NCI-H345 treated with DMSO at 0.1 percent for 48 hours (cell line): Measurements from ENCODE around the gene PPP1R1C.

ENCODE experiments used
- DNase-seq: peaks from one replicate; lab custom pipeline; 2025; ENCODE audit not compliant: unreplicated experiment; lab: John Stamatoyannopoulos, UW

Gene PPP1R1C

DNA sequence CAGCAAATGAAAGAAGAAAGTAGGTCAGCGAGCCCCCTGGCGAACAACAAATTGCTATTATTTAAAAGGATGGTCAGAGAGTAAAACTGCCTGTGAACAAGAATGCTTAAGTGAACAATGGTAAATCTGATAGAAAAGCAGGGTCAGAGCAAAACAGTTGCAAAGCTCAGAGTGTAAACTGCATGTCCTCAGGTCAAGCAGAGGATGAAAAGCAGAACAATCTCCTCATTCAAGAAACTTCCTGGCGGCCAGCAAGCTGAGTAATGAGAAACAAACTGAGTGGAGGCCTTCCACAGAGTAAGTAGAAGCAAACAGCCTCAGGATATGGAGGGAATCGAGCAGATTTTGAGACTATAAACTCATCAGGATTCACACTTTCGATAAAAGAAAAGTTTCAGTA lies 117.9 kb downstream of the PPP1R1C start:
- no peak for DNase-seq

DNA sequence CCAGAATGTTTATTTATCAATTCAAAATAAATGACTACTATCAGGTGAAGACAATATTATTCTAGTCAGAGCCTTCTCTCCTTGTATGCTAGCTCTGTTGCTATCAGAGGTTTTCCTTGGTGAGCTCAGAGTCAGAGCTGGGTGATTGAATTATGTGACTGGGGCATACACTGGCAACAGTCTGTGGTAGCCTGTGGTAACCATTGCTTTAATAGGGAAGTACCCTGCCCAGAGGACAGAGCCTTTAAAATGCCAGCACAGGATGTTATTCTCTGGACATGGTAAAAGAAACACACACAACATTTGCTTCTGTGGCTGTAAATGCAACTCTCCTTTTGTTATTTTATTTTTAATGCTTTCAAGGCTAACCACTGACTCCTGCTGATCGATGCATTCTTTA lies 124.7 kb downstream of the PPP1R1C start:
- DNase-seq, result no peak

DNA sequence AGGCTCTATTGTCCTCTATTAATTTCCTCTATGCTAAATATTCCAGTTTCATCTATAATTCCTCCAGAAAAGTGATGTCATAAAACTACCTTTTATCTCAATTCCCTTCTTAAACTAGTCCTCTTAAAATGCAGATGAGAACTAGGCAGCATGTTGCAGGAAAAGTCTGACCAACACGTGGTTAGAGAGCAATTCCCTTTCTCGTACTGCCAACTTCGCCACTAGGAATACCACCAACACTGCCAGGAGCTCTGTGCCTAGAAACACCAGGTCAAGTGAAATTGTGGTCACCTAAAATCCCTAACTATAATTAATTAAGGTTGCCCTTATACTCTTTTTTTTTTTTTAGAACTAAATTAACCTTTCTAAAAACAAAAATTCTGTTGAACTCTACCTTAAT lies 127.7 kb downstream of the PPP1R1C start:
- no peak for DNase-seq

DNA sequence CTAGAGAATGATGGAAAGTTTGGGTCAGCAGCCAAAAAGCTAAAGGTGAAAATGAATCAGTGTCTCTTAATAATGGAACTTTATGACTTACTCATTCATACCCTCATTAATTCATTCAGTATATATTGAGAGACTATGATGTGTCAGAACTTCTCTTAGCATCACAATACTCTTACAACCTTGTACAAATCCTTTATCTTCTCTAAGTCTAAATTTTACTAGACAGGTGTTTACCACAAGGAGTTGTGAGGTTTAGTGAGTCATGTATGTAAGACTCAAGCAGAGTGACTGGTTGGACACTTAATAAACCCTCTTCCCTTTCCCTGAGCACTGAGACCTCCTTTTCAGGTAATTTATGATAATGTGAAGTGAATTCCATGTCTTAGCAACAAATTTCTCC lies 129.6 kb downstream of the PPP1R1C start:
- no peak for DNase-seq

DNA sequence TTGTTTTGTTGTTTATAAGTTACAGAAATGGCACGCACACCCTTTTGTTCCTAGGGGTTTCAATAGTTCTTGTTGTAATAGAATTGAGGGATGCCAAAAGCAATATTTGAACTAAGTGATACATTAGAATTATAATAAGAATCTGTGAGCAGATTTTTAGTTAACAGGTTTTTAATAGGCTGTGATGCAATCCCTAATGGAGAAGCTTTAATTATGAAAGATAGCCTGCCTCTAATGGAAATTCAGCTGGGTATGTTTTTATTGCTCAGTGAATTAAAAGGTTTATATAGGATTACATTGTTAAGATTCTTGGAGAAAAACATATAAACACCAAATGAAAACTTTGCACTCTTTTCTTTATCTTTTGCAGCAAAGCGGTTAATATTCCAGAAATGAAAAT lies 131.1 kb downstream of the PPP1R1C start:
- DNase-seq, result no peak

DNA sequence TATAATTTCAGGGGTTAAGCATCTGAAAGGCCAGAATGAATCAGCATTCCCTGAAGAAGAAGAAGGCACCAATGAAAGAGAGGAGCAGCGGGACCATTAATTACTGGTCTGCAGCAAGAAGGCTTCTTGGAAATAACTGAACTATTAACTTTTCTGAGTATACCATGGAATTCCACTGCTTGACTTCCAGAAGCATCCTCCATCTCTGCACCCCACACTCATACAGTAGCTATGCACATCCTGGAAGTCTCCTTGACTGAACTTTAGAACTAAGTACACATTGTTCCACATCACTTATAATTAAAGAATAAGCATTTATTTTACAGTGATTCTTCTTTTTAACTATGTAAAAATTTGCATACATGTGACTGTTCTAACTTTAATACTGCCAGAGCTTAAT lies 131.5 kb downstream of the PPP1R1C start:
- no peak for DNase-seq

DNA sequence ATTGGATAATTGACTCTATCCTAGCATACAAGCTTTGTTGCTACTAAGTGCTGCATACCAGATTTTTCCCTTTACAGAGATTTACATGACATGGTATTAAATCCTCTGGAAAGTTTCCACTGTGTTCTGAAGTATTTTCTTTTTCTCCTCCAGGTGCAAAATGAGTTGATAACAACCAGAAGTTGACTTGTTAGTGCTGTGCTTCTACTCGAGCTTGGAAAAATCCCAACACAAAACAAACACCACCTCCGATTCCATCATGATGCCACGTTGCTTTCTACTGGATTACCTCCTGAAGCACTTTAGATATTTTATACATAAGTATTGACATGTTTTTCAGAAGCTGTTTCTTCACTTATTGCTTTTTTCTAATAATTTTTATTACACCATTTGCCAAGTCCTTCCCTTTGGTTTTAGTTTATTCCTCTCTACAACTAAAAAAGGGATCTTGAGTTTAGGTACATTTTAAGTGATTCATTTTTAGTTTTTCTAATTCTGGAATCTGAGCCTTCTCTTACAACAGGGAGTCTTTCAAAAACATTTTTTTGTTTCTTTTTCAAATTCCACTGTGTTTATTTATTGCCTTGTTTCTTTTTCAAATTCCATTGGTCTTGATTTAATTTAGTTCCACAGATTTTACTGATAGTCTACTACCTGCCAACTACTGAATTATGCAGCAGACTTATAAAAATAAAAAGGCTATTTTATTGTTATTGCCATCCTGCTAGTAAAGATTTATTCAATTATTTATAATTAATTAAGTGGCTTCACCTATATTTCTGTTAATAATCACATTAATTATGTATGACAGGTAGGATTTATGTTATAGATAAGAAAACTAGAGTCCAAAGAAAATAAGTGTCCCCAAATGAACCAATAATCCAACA lies 143.4 kb downstream of the PPP1R1C start:
- no peak for DNase-seq

DNA sequence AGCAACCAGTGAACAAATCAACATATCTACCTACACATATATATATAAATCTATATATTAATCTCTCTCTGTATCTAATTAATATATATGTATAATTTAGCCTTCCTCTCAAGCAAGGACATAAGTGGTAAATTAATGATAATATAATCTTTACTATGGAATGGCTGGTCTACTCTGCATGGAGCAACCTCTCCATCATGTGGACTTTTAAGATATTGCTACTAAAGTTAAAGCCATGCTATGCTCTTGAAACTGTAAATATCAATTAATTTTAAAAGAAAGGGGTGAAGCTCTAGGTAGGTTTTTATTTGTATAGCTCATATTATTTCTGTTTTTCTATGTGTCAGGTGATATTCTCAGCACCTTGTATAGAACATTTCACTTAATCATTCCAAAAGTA lies 147.0 kb downstream of the PPP1R1C start:
- DNase-seq, result no peak

DNA sequence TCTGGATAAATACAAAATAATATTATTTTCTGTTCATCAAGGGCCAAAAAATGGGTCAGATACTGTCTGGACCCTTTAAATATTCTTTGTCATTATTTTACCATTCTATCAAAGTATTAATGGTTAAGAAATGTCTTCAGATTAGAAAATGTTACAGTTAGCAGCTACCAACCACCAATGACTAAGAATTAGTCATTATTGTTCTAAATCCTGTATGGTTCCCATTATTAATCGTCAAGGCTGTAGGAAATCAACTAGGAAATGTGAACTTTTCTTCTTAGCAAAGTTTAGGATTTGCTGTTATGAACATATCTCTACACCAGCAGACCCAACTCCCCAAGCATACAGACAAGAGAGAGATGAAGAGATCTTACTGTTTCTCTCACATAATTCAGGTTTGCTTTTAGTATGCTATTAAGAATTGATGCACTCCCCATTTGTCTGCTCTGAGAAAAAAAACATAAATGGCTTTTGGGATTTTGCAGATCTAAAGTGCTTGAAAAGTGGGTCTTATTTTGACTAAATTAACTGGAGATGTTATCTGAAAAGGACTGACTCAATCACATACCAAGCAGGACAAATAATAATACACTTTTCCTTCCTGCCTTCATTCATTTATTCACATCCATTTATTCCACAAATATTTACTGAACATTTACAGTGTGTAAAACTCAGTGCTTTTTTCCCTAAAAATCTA lies 147.7 kb downstream of the PPP1R1C start:
- DNase-seq, result no peak

DNA sequence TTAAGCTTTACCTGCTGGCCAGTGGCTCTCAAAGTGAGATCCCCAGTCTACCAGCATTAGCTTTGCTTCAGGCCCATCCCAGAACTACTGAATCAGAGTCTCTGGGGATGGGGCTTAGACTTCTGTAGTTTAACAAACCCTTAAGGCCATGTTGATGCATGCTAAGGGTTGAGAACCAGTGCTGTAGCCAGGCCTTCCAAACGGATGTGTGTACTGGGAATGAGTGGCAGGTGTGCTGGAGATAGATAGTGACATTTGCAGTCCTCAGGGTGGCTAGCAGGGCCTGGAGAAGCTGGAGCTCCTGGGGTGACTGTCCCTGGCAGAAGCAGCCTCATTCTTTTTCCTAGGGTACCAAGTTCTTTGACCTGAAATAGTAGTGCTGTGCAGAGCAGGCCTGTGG lies 148.5 kb downstream of the PPP1R1C start:
- DNase-seq, result no peak

DNA sequence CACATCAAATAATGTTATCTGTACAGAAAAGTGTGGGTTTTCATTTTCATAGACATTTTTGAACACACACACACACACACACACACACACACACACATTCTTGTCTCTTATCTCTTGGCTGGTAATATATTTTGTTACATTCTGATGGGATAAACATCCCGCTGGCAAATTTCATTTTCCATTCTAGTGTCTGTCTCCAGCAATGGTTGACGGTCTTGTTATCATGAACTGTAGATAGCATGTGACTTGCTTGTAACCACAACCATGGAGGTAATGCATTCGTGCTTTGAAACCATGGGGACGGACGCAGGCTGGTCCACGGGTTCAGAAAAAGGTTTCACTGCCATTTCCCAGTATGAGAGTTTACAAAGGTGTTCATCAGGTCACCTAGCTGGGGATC lies 156.4 kb downstream of the PPP1R1C start:
- DNase-seq, result no peak

DNA sequence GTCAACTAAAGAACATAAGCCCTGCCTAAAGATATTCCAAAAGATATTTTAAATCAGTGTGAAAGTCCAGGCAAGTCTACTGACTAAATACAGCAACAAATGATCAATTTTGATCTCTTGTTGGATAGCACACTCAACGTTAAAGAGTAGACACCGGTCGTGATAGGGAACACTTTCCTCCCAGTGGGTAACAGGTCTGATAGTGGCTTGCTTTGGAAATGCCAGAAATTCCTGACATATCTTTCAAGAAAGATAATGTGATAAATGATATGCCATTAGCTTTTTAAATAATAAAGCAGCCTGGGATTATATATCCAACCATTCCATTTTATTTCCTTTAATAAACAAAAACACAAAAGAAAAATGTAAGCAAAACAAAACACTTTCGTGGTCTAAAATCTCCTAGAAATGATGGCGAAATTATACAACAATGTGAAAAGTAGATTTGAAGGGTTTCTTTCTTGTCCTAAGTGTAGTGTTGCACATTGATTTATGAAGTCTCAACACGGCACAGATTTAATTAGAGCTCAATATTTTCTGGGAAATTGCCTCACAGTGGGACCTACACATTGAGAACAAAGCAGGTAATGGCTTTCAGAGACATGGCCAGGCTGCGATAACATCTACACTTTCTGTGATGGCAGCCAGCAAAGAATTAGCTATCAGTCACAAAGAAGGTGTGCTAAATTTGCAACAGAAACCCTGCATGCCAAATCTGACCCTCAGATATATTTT lies 158.6 kb downstream of the PPP1R1C start:
- no peak for DNase-seq

DNA sequence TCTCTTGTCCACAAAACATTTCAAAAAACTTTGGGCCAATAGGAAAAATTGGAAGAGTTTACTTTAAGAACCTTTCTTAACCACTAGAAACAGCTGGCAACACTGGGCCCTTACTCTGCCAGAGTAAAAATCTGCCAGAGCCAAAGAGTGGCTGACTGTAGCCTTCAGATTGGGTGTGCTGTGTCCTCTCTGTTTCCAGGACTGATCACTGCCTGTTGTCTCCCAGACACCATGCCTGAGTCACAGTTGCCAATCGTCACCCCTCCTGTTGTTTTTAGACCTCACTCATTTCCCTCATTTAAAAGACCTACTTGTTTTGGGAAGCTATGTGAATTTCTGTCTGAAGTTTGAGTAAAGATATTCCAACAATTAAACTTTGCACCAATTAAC lies 159.1 kb downstream of the PPP1R1C start:
- no peak for DNase-seq

DNA sequence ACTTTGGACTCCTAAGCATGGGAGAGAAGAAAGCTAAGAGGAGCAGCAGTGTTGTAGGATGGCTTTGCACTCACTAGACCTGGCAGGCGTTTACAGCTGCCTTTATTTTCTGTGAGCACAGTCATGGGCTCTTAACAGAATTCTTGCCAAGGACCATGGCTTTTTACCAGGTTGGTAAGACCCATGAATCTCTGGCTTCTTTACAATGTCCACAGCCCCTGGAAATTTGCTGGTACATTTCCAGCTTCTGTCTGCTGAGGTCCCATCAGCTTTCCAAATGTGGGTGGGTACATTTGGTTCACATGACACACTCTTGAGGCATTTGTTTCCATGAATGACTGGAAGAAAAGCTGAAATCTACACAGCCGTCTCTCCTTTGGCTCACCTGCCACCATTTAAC lies 162.7 kb downstream of the PPP1R1C start:
- DNase-seq, result no peak

DNA sequence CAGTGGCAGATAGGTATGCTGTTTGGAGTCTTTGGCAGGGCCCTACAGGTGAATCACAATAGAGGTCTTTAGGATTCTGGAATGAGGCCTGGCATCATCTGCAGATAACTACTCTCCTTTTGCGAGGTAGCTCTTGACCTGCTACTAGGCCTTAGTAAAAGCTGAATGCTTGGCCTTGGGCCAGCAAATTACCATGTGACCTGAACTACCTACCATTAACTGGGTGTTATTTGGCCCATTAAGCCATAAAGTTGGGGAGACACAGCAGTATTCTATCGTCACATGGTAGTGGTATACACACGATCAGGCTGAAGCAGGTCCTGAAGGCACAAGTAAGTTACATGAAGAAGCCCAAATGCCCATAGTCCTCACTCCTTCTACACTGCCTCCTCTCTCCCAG lies 178.2 kb downstream of the PPP1R1C start:
- DNase-seq, result no peak

DNA sequence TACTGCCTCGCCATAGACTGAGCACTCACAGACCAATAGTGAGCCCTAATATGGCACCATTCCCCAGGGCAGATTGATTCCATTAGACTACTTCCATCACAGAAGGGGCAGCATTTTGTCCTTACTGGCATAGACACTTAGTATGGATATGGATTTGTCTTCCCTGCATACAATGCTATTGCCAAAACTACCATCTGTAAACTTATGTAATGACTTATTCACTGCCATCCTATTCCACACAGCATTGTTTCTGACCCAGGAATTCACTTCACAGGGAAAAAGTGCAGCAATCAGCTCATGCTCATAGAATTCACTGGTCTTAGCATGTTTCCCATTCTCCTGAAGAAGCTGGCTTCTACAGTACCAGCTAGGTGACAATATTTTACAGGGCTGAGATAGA lies 179.0 kb downstream of the PPP1R1C start:
- DNase-seq, result no peak

DNA sequence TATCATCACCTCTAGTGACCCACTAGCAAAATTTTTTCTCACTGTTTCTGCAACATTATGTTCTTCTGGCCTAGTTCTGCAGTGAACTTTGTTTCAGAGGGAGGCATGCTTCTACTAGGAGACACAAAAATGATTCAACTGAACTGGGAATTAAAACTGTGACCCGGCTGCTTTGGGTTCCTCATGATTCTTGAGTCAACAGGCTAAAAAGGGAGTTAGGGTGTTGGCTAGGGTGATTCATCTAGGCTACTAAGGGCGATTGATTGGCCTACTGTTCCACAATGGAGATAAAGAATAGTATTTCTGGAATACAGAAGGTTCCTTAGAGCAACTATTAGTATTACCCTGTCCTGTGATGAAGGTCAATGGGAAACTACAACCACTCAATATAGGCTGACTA lies 179.5 kb downstream of the PPP1R1C start:
- DNase-seq, result no peak

DNA sequence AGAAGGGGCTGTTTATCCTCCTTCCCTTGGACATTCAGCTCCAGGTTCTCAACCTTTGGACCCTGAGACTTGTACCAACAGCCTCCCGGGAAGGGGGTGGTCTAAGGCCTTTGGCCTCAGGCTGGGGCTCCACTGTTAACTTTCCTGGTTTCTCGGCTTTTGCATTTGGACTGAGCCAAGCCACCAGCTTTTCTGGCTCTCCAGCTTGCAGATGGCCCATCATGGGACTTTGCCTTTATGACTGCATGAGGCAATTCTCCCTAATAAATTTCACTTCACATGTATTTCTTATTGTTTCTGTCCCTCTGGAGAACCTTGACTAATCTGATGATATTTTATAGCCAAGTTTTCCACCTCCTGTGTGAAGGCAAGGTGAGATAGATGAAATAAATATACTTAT lies 180.8 kb downstream of the PPP1R1C start:
- DNase-seq, result no peak

DNA sequence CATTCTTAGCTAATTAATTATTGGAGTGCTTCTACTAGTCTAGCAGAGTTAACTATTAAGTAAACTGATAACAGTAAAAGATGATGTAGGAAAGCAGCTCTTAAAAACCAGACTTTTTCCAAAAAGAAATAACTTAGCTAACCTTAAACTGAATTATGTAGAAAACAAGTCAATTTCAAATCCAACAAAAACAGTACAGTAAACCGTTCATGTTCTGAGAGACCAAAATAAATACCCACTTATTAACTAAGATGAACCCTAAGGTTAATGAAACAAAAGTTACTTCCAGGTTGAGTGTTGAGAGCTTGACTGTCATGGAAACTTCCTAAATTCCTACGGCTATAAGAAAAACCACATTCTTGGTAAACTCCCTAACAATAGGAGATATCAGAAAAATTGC lies 181.2 kb downstream of the PPP1R1C start:
- no peak for DNase-seq
